ENCODE measurements around the gene GATC. TPM values are rescaled to one million over a fixed set of nuclear protein-coding genes. Genes with fewer than 3 reads are reported as not detected.
A peak's percentile ranks its signal among the peaks of the same experiment; 100 is the strongest.
"Not testable (repeated sequence)": the region's sequence is repeated elsewhere in the genome, so short reads cannot be mapped to it uniquely, and the experiment has no call there.

GATC gene
- polyA plus RNA-seq, 3 donors, result 29.8 to 43.3 (median 41.9) TPM

DNA sequence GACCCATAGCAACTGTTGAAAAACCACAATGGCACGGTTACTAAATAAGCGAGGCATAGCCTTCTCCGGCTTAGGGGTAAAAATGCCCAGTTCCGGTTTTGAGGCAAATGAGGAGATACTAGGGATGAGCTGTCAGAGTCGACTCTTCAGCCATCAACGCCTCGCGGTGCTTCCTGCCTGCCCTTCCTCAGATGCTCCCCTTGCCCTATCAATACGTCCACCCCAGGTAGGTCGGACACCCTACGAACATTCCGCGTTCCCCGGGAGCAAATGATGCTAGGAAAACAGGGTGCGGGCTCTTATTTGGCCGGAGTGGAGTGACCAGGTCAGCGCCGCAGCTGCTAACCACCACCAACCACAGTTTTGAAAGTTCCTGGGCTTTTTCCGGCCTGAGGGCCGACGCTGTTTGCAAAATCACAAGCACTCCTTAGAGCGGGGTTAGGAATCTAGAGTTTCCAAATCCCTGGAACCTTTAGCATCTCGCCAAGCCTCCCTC is 22.1 kb downstream of the GATC start:
- DNase-seq, result peak; percentile 47

DNA sequence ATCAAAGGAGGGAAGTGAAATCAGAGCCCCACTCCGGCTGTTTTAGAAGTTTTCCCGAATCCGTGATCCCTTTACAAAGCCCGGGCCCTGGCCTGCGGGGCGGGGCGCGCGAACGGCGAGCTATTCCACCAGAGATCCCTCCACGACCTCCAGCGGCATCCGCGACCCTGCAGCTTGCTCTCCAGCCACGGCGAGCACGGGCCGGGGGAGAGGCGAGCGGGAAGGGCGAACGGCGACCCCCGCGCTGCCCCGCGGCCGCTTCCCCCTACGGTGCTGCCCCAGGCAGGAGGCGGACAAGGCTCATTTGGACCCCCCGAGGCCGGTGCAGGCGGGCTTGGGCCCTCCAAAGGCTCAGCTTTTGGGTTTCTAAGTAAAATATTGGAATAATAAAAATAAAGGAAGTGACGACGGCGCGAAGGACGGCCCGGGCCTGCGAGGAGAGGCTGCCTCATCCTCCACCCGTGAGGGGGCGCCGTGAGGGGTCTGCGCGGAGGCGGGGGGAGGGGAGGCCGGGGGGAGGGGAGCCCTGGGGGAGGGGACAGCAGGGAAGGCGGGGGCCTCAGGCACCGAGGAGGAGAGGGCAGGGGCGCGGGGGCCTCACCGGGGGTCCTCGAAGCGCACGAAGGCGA is 22.7 kb downstream of the GATC start:
- DNase-seq, result peak; percentile 42

DNA sequence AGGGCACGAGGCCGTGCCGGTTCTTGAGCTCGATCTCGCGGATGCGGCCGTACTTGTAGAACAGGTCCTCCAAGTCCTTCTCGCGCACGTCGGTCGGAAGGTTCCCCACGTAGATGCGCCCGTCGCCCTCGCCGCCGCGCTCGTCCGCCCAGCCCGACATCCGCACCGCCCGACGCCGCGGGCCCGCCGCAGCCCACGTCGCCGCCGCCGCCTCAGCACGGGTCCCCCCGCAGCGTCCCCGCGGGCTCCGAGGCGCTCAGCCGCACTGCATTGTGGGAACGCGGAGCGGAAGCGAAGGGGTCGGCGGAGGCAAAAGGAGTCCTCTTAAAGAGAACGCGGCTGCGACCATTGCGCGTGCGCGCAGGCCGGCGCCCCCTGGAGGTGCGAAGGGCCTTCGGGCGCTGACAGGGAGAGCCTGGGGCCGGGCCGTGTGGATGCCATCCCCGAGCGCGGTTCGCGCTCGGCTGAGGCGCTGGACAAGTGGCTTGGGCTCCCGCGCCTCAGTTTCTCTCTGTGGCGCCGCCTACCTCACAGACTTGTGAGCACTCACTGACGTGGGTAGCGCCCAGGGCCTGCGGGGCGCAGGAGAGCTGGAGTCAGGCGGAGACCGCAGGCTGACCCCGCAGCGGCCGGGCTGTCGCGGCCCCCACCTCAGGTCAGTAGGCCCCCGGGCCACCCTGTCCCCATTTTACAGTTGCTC is 23.4 kb downstream of the GATC start, which contains the start of gene SRSF9:
TSS of gene SRSF9 (minus strand) at position 299 of the 700 bp plus-strand sequence. CDS start at position 160, 139 bp downstream.
- peak; percentile 97 for DNase-seq

DNA sequence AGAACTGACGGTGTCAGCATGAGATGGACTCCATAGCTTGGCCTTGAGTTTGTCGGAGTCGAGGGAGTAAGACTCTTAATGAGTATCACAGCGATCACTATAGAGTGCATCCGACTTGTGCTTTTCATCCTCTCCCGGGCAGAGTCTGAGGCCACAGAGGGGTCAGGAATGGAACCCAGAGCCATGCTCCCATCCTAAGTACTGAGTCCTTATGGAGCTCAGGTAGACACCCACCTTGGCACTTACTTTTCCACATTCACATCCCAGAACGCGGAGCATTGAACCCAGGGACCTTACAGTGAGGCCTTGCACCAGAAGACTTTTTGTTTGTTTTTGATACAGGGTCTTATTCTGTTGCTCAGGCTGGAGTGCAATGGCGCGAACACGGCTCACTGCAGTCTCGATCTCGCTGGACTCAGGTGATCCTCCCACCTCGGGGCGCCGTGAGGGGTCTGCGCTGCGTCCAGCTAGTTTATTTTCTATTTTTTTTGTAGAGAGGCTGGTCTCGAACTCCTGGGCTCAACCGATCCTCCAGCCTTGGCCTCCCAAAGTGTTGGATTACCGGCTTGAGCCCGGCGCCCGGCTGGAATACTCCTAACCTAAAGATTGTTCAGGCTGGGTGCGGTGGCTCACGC is 24.0 kb downstream of the GATC start:
- peak; percentile 26 for DNase-seq

DNA sequence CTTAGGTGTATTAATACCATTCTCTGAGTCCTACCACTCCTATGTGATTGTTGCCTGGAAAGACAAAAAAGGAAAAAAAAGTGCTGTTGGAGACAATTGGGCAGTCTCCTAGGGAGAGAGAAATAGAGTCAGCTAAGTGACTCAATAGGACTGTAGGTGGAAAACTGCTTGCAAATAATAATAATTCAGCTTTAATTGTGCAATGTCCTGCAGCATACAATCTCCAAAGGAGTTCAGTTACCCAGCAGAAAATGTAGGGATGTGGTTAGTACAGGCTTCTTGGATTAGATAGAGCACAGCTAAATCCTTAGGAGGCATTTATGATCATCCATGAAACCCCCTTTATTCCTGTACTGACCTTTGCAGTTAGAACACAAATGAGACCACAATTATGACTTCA is 26.3 kb downstream of the GATC start:
- no peak for DNase-seq

DNA sequence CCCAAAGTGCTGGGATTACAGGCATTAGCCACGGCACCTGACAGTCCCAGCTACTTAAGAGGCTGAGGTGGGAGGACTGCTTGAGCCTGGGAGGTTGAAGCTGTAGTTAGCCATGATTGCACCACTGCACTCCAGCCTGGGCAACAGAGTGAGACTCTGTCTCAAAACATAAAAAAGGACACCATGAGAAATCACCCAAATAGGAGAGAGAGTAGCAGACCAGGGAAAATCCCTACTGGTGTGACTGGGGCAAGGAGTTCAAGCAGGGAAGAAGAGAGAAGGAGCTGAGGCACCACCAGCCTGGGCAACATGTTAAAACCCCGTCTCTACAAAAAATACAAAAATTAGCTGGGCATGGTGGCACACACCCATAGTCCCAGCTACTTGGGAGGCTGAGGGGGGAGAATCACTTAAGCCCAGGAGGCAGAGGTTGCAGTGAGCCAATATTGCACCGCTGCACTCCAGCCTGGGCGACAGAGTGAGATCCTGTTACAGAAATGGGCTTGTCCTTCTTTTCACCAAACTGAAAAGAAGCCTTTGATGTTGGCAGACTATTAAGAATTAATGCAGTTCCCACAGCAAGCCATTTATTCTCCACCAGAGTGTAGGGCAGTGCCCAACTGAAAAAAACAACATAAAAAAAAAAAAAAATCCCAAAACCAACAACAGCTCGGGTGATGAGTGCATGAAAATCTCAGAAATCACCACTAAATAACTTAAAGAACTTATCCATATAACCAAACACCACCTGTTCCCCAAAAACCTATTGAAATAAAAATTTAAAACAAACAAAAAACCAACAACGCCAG is 27.8 kb downstream of the GATC start:
- no peak for DNase-seq

DNA sequence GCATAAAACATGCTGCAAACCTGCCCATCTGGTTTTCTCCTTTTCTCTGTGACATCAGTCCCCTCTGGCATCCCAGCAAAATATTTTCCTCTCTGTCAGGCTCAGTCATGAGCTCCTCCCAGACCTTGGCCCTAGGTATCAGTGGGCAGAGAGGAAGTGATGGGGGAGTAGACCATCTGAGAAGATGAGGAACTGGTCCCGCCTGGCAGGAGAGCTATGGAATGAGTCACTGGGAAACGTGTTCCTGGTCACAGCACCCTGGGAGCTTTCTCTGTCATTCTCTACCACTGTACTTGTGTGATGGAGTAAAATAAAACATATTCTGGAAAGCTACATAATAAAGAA is 28.3 kb downstream of the GATC start:
- DNase-seq, result peak; percentile 51

DNA sequence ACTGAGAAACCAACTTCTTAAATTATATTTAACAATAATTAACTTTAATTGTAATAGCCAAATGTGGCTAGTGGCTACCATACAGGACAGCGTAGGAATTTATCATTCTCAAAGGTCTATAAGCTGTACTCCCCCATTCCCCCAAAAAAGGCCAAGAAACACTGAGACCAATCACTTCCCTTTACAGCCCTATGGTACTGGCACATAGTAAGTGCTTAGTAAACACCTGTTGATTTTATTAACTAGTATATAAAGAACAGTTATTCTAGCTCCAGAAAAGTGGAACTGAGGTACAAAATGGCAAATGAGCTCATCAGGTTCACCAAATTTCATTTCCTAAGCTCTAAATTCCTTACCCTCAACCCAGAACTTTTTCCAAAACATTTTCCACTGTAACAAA is 29.4 kb downstream of the GATC start:
- no peak for DNase-seq

DNA sequence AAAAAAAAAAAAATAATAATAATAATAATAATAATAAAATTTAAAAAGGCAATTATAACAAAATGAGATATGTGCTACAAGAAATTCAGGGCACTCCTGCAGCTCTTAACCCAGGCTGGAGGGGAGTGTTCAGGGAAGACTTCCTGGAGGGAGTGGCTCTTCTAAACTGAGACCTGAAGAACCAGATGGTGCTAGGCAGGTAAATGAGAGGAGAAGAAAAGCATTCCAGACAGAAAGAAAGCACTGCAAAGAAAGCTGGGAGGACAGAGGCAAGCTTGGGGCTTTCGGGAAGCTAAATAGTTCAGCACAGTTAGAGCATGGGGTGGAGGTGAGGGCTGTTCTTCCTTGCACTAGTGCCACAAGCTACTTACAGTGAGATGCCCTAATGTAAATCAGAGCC is 33.2 kb downstream of the GATC start:
- DNase-seq, result no peak

DNA sequence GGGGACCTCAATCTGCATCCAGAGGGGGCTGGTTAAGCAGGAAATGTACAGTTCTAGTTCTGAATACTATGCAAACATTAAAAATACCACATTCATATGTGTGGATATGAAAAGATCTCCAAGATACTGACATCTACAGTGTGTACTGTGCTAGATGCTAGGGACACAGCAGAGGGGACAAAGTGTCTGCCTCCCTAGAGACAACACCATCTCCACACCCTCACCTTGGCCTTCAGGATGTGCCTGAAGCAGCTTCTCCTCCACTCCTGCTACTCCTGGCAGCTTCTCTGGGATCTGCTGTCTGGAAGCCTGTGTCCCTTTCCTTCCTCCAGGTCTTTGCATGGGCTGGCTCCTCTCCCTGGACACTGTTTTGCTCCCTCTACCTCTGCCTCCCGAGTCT is 34.0 kb downstream of the GATC start:
- DNase-seq, result no peak

DNA sequence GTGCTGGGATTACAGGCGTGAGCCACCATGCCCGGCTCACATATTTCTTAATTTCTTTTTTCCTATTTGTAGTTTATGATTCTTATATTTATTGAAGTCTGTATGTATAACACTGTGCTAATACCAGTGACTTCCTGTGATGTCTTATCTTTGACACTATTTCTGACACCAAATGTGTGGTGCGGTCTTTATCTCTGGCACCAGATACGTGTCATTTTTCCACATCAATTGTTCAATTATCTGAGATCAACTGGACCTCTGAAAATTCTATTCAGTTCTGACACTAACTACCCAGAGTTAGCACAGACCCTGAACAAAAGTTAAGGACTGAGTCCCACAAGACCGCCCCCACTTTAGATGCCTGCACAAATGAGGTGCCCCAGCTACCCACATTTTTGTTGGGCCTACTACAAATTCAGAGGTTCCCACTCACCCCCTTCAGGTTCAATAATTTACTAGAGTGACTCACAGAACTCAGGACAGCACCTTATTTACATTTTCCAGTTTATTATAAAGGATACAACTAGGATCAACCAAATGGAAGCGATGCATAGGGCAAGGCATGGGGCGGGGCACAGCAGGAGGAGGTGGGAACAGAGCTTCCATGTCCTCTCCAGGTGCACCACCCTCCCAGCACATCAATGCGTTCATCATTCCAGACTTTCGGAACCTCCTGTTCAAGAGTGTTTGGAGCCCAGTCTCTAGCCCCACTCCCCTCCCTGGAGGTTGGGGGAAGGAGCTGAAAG is 35.0 kb downstream of the GATC start:
- DNase-seq, result no peak

DNA sequence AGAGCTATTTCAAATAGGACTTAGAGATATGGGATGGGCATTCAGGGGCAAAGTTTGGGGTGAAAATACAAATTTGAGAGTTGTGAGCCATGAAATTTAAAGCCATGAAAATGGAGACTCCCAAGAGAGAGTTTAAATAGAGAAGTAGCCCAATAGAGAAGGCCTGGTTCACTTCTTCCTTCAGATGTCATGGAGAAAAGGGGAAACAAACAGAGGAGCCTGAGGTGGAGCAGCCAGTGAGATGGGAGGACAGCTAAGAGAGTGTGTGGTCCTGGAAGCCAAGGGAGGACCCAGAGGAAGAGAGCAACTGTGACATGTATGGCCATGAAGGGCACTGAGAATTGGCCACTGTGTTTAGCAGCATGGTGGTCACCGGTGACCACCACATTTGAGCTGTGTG is 37.4 kb downstream of the GATC start:
- no peak for DNase-seq

DNA sequence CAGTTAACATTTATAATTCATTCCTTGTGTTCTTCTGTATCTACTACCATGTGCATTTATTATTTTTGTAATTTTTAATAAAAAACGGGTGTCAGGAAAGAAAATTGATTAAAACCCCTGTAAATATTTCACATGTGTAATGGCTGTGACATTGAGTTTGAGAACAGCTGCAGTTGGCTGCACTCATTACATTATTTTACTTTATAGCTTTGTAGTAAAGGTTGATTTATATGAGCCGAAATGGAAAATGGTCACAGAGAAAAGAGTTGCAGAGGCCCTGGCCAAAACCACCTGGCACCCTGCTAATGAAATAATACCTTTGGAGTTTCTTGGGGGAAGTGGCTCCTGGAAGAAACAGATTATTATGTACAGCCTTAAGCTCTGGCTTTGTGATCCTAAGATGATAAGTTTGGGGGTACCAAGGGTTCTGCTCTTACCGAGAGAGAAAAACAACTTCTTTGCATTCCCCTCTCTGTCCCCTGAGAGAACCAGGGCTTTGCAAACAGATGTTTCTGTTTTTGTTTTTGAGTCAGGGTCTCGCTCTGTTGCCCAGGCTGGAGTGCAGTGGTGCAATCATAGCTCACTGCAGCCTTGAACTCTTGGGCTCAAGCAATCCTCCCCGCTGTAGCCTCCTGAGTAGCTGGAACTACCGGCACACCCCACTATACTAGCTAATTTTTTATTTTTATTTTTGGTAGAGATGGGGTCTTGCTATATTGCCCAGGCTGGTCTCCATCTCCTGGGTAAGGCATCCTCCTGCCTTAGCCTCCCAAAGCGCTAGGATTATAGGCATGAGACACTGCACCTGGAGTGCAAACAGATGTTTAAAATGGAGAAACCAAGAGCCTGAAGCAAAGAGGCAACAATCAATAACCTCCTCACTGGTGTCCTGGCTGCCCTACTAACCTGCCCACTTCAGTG is 40.0 kb downstream of the GATC start:
- no peak for DNase-seq

DNA sequence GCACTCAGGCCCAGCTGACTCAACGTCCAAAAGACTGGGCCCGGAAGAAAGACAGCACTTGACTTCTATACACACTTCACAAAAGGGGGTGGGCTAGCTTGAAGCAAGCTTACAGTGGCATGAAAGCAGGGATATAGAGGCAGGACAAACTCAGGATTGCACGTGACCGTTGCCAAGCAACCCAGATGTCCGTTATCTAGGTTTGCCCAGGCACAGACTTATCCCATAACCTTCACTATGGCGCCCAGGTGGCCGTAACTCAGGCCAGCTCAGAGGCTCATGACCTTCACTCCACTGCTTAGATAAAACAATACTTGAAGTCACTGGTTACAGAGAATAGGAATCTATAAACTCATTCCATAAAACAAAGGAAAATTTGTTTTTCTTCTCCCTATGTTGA is 41.3 kb downstream of the GATC start:
- DNase-seq, result not testable (repeated sequence)

DNA sequence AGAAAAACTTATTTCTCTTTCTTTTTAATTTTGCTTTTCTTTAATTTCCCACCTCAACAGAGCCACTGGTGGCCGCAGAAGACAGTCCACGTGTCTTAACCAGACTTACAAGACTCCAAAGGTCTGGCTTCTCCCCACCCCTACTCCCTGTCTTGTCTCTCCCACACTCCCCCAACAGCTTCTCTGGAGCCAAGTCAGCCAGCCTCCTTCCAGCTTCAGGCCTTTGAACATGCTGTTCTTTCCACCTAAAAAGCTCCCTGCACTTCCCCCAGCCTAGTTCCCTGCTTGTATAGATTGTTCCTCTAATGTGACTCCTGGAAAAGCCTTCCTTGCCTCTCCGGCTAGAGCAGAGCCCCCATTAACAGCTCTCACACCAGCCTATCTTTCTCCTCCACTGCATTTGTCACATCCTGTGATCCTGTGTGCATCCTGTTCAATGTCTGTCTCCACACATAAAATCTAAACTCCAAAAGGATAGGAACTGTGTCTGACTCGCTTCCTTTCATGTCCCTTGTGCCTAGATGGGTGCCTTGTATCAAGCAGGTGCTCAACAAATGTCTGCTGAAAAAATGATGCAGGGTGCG is 41.9 kb downstream of the GATC start:
- no peak for DNase-seq

DNA sequence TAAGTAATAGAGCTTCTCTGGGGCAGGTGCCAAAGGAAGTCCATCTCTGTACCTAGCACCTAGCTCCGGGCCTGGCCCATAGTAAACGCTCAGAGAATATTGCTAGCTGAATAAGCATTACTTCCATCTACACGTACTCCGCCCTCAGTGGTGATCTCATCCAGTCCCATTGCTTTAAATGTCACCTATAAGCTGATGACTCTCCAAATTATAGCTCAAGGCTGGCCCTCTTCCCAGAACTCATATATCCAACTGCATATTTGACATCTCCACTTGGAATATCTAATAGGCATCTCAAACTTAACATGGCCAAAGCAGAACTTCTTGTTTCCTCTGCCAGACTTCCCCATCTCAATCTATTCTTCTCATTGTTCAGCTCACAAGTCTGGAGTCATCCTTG is 42.8 kb downstream of the GATC start:
- no peak for DNase-seq

DNA sequence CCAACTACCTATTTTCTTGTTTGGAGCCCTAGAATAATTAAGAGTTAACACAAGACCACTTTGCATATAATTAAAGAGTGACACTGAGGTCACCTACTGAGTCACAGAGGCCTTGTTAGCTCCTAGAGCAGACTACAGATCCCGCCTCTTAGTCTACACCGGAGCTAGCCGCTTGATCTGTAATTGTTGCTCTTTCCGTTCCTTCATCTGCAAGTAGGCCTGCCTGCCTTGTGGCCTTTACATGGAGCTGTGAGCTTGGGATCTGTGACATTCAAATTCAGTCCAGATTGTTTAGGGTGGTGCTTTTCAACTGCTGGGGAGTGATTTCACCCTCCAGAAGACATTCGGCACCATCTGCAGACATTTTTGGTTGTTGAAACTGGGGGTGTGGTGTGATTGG is 44.1 kb downstream of the GATC start:
- no peak for DNase-seq

DNA sequence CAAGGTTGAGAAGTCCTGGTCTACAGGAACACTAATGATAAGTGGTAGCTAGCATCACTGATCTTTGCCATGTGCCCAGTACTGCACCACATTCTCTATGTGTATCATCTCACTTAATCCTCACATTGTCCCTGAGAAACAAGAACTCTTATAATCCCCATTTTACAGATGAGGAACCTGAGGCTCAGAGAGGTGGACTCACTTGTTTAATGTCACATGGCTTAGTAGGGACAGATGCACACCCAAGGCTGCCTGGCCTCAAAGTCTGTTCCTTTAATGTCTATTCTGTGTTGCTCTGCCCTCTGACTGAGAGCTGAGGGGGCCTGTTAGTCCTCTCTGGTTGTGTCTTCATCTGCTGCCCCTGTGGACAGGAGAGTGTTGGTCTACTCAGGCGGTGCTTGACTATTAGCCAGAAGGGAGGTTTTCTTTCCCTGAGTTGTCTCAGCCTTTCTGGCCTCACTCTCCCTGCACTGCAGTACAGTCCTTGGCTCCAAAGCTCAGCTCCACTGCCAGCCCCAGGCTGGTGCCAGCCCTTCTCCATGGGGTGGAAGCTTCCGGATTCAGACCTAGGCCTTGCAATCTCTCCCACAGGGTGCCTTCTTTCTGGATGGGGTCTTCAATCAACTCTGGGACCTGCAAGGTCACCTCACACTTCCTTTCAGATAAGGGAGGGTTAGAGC is 44.7 kb downstream of the GATC start:
- no peak for DNase-seq

DNA sequence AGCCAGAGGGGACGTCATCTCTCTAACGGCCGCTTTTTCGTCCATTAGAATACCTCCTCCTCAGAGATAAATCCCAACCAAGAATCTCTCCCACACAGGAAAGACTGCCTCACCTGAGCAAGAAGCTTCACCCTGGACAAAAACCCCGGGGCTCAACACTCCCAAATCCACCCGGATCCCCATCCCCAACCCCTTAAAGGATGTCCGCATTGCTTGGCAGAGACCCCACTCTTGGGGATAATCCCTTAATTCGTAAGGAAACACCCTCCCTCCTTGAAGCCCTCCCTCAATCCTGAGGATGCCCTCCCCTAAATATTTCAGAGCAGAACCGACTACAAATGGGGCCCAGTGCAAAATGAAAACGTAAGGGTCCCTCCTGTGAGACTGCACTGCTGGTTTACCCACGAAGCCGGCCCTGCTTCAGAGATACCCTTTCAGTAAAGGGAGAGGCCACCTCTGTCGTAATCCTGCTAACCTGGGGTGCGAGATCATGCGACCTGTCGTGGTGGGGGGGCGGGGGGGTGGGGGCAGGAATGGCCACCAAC is 49.0 kb downstream of the GATC start:
- no peak for DNase-seq
